IMR-90 (cell line): ENCODE measurements around the gene MMRN1. TPM values are rescaled to one million over a fixed set of nuclear protein-coding genes. Genes with fewer than 3 reads are reported as not detected.

ENCODE experiments used
- ATAC-seq: fragments of 200-7000 bp; cut with Tn5 transposase; 2 replicates; pipeline ENCODE4 v1.9.1; 2020; ENCODE audit warnings: low read depth, mild to moderate bottlenecking, moderate library complexity
- BruUV-seq: library from RNA; stranded (reverse); fragments of 400-500 nt; replicated peaks from 2 replicates; lab custom pipeline; 2021; lab: Mats Ljungman, UMichigan
- CTCF ChIA-PET: fragments of 300-600 bp; formaldehyde crosslinking; extraction: SDS; loops from one replicate; lab custom pipeline; 2021; ENCODE audit warnings: antibody characterized with exemption; lab: Yijun Ruan, JAX
- POLR2A ChIA-PET: fragments of 300-600 bp; sonication (Branson Sonifier 250); formaldehyde crosslinking; loops from one replicate; lab custom pipeline; 2022; ENCODE audit warnings: antibody characterized with exemption; ENCODE audit not compliant: unreplicated experiment; lab: Charles Lee
- DNase-seq: peaks from one replicate; pipeline ENCODE4 v3.0.0; 2013
- H2AFZ ChIP-seq: replicated peaks from 2 replicates; pipeline ENCODE3; 2013; ENCODE audit warnings: low read length, mild to moderate bottlenecking; ENCODE audit not compliant: poor library complexity
- H2AK5ac ChIP-seq: 2 replicates; pipeline ENCODE4 v1.6.1; 2013; ENCODE audit warnings: low read depth, low read length, inconsistent platforms
- H2AK9ac ChIP-seq: replicated peaks from 2 replicates; pipeline ENCODE3; 2013; ENCODE audit warnings: mild to moderate bottlenecking, low read depth, low read length, moderate library complexity; ENCODE audit not compliant: poor library complexity
- H2BK120ac ChIP-seq: 2 replicates; pipeline ENCODE4 v1.6.1; 2013; ENCODE audit warnings: low read depth, low read length, inconsistent platforms
- H2BK15ac ChIP-seq: 3 replicates; pipeline ENCODE4 v1.6.1; 2013; ENCODE audit warnings: low read depth, low read length, inconsistent platforms
- H2BK20ac ChIP-seq: 2 replicates; pipeline ENCODE4 v1.6.1; 2013; ENCODE audit warnings: low read depth, mild to moderate bottlenecking, inconsistent platforms, low read length, moderate library complexity
- H2BK5ac ChIP-seq: 2 replicates; pipeline ENCODE4 v1.6.1; 2013; ENCODE audit warnings: mild to moderate bottlenecking, low read depth, low read length, inconsistent platforms; ENCODE audit not compliant: poor library complexity, severe bottlenecking
- H3K14ac ChIP-seq: replicated peaks from 2 replicates; pipeline ENCODE4 v1.6.1; 2013; ENCODE audit warnings: low read depth, low read length, inconsistent platforms
- H3K18ac ChIP-seq: 2 replicates; pipeline ENCODE4 v1.6.1; 2013; ENCODE audit warnings: low read depth, low read length, control low read depth
- H3K23ac ChIP-seq: 2 replicates; pipeline ENCODE4 v1.6.1; 2013; ENCODE audit warnings: low read depth, low read length, inconsistent platforms
- H3K27ac ChIP-seq: 2 replicates; pipeline ENCODE4 v1.5.1; 2013; ENCODE audit warnings: mild to moderate bottlenecking, control low read depth, low read length; ENCODE audit not compliant: insufficient read depth
- H3K27me3 ChIP-seq: 2 replicates; pipeline ENCODE4 v1.6.1; 2013; ENCODE audit warnings: low read length; ENCODE audit not compliant: control insufficient read depth, insufficient read depth
- H3K36me3 ChIP-seq: 2 replicates; pipeline ENCODE4 v1.6.1; 2013; ENCODE audit warnings: low read length, mixed read lengths; ENCODE audit not compliant: control insufficient read depth, insufficient read depth
- H3K4ac ChIP-seq: 2 replicates; pipeline ENCODE4 v1.6.1; 2013; ENCODE audit warnings: low read depth, low read length, inconsistent platforms
- H3K4me1 ChIP-seq: 2 replicates; pipeline ENCODE4 v1.6.1; 2013; ENCODE audit warnings: low read length, mixed read lengths; ENCODE audit not compliant: control insufficient read depth, insufficient read depth
- H3K4me2 ChIP-seq: 2 replicates; pipeline ENCODE4 v1.6.1; 2013; ENCODE audit warnings: low read depth, mild to moderate bottlenecking, control low read depth, low read length, moderate library complexity
- H3K4me3 ChIP-seq: 2 replicates; pipeline ENCODE4 v1.5.1; 2013; ENCODE audit warnings: low read depth, mild to moderate bottlenecking, control low read depth, low read length, moderate library complexity; ENCODE audit not compliant: insufficient read depth
- H3K56ac ChIP-seq: 2 replicates; pipeline ENCODE4 v1.6.1; 2013; ENCODE audit warnings: low read length, inconsistent platforms; ENCODE audit not compliant: insufficient read depth; ENCODE audit errors: extremely low read depth
- H3K79me1 ChIP-seq, 2 experiments: 2 replicates each; pipeline ENCODE4 v1.6.1; 2013; ENCODE audit warnings: low read length in 2 of 2, inconsistent platforms in 1 of 2, low read depth in 1 of 2
- H3K9ac ChIP-seq: 2 replicates; pipeline ENCODE4 v1.6.1; 2013; ENCODE audit warnings: low read depth, low read length, control low read depth
- H3K9me1 ChIP-seq: 2 replicates; pipeline ENCODE4 v1.6.1; 2013; ENCODE audit warnings: low read length, inconsistent platforms; ENCODE audit not compliant: insufficient read depth
- H3K9me3 ChIP-seq: 2 replicates; pipeline ENCODE4 v1.6.1; 2013; ENCODE audit warnings: low read length; ENCODE audit not compliant: control insufficient read depth, insufficient read depth
- H4K20me1 ChIP-seq: 2 replicates; pipeline ENCODE4 v1.6.1; 2013; ENCODE audit warnings: low read length, inconsistent platforms; ENCODE audit not compliant: insufficient read depth
- H4K5ac ChIP-seq: 2 replicates; pipeline ENCODE4 v1.6.1; 2013; ENCODE audit warnings: mild to moderate bottlenecking, low read depth, low read length, control low read depth
- H4K8ac ChIP-seq, 2 experiments: 2 replicates each; pipeline ENCODE4 v1.6.1; 2013; ENCODE audit warnings: low read depth in 2 of 2, low read length in 2 of 2, control low read depth in 1 of 2, inconsistent platforms in 1 of 2
- H4K91ac ChIP-seq: 2 replicates; pipeline ENCODE4 v1.6.1; 2013; ENCODE audit warnings: low read depth, low read length, inconsistent platforms; ENCODE audit not compliant: insufficient read depth
- CEBPB ChIP-seq: IDR thresholded peaks from 2 replicates; pipeline ENCODE4 v1.6.1; 2012; ENCODE audit warnings: low read depth, low read length, improper control_type of control experiment
- CHD1 ChIP-seq: IDR thresholded peaks from 2 replicates; pipeline ENCODE4 v1.6.1; 2012; ENCODE audit warnings: low read depth, low read length, improper control_type of control experiment
- WGBS, 2 experiments: methylation state at CpG; one replicate each; pipeline versions ENCODE4 v1.1.5 to v1.1.7; 2013; ENCODE audit warnings: missing lambda C conversion rate in 2 of 2; ENCODE audit not compliant: insufficient read length in 1 of 2; ENCODE audit errors: extremely low coverage in 2 of 2; 5-methylcytosine and 5-hydroxymethylcytosine counted together
- dilution Hi-C: fragments of 300-500 bp; cut with HindIII; formaldehyde crosslinking; loops from one replicate; pipeline ENCODE4 v1.14.3; 2018; ENCODE audit warnings: low sequenced_read_pairs; ENCODE audit not compliant: unreplicated experiment
- in situ Hi-C: fragments of 300-500 bp; cut with MboI; formaldehyde crosslinking; loops from 3 replicates; pipeline ENCODE4 v1.14.3; 2019; ENCODE audit warnings: low sequenced_read_pairs, inconsistent platforms, mixed read lengths
- intact Hi-C: fragments of 100-400 bp; cut with micrococcal nuclease; formaldehyde crosslinking; loops from 2 replicates; pipeline ENCODE4 v1.10.0; 2022
- polyA plus RNA-seq, 3 experiments: library from polyadenylated mRNA; depleted of rRNA; stranded (reverse); fragments of >200 nt; gene quantifications; 2 replicates each; pipeline ENCODE4 v1.2.3, GENCODE V29; 2012; ENCODE audit warnings: low replicate concordance in 1 of 3
- total RNA-seq: library from RNA; depleted of rRNA; stranded (reverse); fragments of >200 nt; gene quantifications from 2 replicates; pipeline ENCODE4 v1.2.3, GENCODE V29; 2012

Gene MMRN1
- total and polyA plus RNA-seq, 2 of the 4 experiments (the other 2 are of a cell fraction) = not detected

DNA sequence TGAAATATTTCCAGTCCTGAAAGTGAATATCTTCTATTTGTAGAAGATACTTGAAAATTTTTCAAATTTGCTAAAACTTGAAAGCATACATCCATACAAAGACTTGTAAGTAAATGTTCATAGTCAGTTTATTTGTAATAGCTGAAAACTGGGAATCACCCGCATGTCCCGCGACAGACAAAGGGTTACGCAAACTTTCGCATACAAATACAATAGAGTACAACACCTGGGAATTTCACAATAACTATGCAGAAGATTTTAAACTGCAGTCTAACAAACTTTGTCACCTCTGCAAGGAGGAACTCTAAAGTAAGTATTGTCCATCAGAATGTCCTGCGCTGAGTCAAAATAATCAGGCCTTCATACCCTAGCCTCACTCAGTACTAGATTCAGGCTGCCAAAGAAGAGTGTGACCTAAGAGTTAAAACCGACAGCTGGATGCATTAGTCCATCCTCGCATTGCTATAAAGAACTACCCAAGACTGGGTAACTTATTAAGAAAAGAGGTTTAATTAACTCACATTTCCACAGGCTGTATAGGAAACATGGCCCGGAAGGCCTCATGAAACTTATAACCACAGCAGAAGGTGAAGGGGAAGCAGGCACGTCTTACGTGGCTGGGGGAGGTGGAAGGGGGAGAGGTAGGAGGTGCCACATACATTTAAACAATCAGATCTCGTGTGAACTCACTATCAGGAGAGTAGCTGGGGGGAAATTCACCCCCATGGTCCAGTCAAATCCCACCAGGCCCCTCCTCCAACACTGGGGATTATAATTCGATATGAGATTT lies 60.4 kb downstream of the MMRN1 start:
- Histone ChIP-seq H3K9ac (no peak overlapping the region), H2BK20ac (no peak overlapping the region), H3K36me3 (no peaks in the 10 kb centered on the region), H4K91ac (no peak overlapping the region), H3K79me1 (no peaks in the 10 kb centered on the region), H3K4me1 (no peaks in the 10 kb centered on the region), H2BK15ac (no peak overlapping the region), H3K56ac (no peak overlapping the region), H2AK9ac (no peak overlapping the region), H4K8ac (no peak overlapping the region), H3K4me2 (no peak overlapping the region), H3K27me3 (no peaks in the 10 kb centered on the region), H2AK5ac (no peak overlapping the region), H3K9me3 (no peaks in the 10 kb centered on the region), H3K23ac (no peak overlapping the region), H3K18ac (no peak overlapping the region), H3K4ac (no peak overlapping the region), H3K14ac (no peak overlapping the region), H2BK120ac (no peak overlapping the region), H3K27ac (no peak overlapping the region), H2BK5ac (no peak overlapping the region), H4K20me1 (no peaks in the 10 kb centered on the region), H4K5ac (no peak overlapping the region), H3K4me3 (no peak overlapping the region), H2AFZ (peak overlapping the region; percentile 23), H3K9me1 (no peaks in the 10 kb centered on the region)
- no TSS peak for BruUV-seq
- no CpG with 5 or more reads among the region's 13 CpGs for WGBS, 2 experiments
- CTCF ChIA-PET = no interaction called here
- dilution Hi-C loops (no loop called here), intact Hi-C loops (no loop called here), in situ Hi-C loops (no loop called here)
- no peak for DNase-seq
- no peak for ATAC-seq
- no peak for TF ChIP-seq CHD1
- peak; percentile 23; the same call in 1 of the 2 replicates for TF ChIP-seq CEBPB
- POLR2A ChIA-PET = no interaction called here
